HG03103 (cell line): ENCODE results near the gene FHIP1B.
A peak's percentile ranks its signal among the peaks of the same experiment; 100 is the strongest.

Source experiments
- ATAC-seq: cut with Tn5 transposase; IDR thresholded peaks from one replicate; pipeline ENCODE4 v1.9.1; 2021; ENCODE audit warnings: low read depth; ENCODE audit not compliant: unreplicated experiment

The FHIP1B gene

DNA sequence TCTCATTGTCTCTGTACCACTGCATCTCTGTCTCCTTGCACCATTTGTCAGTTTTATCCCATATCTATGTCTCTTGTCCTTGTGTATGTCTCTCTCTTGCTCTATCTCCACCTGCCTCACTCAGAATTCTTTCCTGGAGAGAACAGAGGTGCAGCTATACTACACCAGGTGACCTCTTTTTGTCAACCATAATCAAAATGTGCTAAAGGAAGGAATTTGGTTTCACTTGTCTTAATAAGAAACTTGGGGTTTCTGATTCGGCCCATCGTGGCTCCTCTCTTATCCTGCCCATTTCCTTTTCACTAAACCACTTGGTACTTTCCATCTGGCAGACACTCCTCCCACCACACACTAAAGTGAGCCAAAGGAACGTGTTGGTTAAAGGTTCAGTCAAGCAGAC, 31.1 kb downstream of the FHIP1B start:
- peak; percentile 55 for ATAC-seq

DNA sequence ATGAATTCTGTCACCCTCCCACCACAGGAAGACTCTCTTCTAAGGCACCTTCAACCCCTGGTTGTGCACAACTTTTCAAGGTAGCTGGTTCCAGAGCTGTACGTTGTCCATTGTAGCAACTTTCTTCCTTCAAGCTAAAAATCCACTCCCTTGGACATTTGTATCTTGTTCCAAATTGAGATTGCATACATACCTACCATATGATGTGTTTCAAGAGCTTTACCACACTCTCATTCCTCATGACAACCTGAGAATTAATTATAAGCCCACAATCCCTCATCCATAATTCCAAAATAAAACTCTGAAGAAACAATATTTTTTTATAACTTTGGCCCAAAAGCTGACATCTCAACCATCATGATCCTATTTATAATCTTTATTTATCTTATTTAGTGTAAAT, 32.4 kb downstream of the FHIP1B start:
- no peak for ATAC-seq

- ATAC-seq, result no peak
Observed at GRCh38 chr11:6201481-6201880, 33.0 kb downstream of the FHIP1B start.

GRCh38 chr11:6200975-6201374, 33.5 kb downstream of the FHIP1B start:
- no peak for ATAC-seq

- ATAC-seq, result no peak
Observed at GRCh38 chr11:6199174-6199810, 35.1 kb downstream of the FHIP1B start, which contains the start of gene OR52W1. Gene OR52W1, plus strand, starts transcription at chr11:6199224. Its CDS starts 0 bp downstream, at chr11:6199224.

- ATAC-seq, result no peak
Observed at GRCh38 chr11:6197466-6198200, 36.8 kb downstream of the FHIP1B start.

GRCh38 chr11:6196396-6196795, 38.0 kb downstream of the FHIP1B start:
- ATAC-seq, result no peak

- no peak for ATAC-seq
Observed at GRCh38 chr11:6194065-6194581, 40.3 kb downstream of the FHIP1B start.

- no peak for ATAC-seq
Observed at GRCh38 chr11:6191742-6192141, 42.7 kb downstream of the FHIP1B start.

GRCh38 chr11:6175440-6175839, 59.0 kb downstream of the FHIP1B start:
- no peak for ATAC-seq

DNA sequence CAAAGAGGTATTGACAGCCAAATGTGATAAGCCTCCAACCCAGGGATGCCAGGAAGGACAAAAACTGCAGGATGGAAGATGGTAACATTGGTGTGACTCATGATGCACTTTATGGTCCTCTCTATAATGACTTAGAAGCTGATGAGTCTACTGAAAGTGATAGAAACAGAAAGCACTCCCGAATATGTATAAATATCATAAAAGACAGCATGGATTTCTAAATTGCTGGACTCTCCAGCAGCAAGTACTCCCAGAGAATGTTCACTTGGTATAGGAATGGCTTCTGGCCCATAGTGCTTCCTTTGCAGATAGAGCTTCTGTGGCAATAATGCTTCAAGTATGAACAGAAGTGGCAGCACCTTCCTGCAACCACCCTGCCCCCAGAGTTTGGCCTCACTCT, 64.2 kb downstream of the FHIP1B start, which contains the start of gene OR52B2:
Gene OR52B2, minus strand, starts transcription at position 101 of the 400 bp plus-strand sequence. Its CDS starts 0 bp downstream, at position 101.
- no peak for ATAC-seq
